ENCODE results near the gene NOVA2. TPM values are rescaled to one million over a fixed set of nuclear protein-coding genes. Genes with fewer than 3 reads are reported as not detected.

Gene NOVA2
- total and polyA plus RNA-seq, 9 of the 15 experiments (the other 6 are each of a cell fraction or from before 2014, with no cell fraction given): not detected

DNA sequence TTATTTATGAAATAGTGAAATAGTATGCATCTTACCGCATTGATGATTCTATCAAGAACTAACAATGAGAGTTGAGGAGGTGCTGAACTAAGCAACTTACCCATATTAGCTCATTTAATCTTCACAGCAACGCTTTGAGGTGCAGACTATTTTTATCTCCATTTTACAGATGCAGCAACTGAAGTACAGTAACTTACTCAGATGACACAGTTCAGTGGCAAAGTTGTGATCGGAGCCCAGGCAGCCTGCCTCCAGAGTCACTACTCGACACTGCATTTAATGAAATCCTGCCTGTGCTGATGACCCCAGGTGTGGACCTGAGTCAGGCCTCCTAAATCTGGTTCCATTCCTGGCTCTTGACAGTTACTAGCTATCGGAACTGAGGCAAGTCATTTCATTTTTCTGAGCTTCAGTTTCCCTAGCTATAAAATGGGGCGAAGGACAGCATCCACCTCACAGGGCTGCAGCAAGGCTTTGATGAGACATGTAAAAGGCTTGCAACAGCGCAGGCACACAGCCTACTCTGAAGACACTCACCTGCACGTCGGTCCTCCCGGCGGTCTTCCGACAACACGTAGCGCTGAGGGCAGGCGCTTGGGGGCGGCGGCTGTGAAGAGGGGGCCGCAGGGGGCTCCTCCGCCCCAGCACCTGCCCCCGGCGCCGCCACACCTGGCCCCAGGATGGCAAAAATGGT, 72.8 kb downstream of the NOVA2 start:
- H3K27me3 ChIP-seq (ENCODE audit: control insufficient read depth in 2 of 2, insufficient read depth in 2 of 2, low read length in 2 of 2): no peaks in the 10 kb centered on the region
- FAIRE-seq (peak; percentile 66), ATAC-seq (no peak), DNase-seq (ENCODE audit: extremely low read depth in 1 of 4, low spot score in 3 of 4) (peak in 1 of 4 experiments; percentile 56)
- peaks cover 20% of the 10 kb centered on the region for H3K79me2 ChIP-seq (ENCODE audit: control insufficient read depth, insufficient read depth, low read length)
- H3K9me3 ChIP-seq (replicated peaks; ENCODE audit: control insufficient read depth, insufficient read depth, low read depth, low read length): no peaks in the 10 kb centered on the region
- peak overlapping the region; percentile 4; the same call in 1 of the 3 replicates for H3K27ac ChIP-seq (ENCODE audit: extremely low read depth, low read depth, low read length)
- H3K4me3 ChIP-seq: 0 out of 2 replicates have a peak overlapping the region, but pooled peaks have one; percentile 52
- WGBS (ENCODE audit: insufficient coverage, low coverage, missing lambda C conversion rate): 53% methylated on average over 15 of the region's 22 CpGs
- ChIA-PET CTCF (ENCODE audit: low intra/inter-chr PET ratio) (no interaction called here), POLR2A (interaction anchor here (0.8 to 1.7 kb wide), 3 partner anchors 10 to 13 kb away, joined by 3 to 4 read pairs (median 4); no protein-coding TSS in a partner anchor)
- in situ Hi-C loops (cut with MboI) (no loop called here), intact Hi-C loops (cut with micrococcal nuclease) (no loop called here)
- H3K36me3 ChIP-seq (ENCODE audit: control insufficient read depth, insufficient read depth, low read length): peaks cover 29% of the 10 kb centered on the region
- TF ChIP-seq CBFA2T3 (IDR thresholded peaks at IDR 0.05): 0 out of 2 replicates have a peak, but pooled peaks have one; percentile 30
- TF ChIP-seq SRSF9 (IDR thresholded peaks at IDR 0.05; ENCODE audit: borderline replicate concordance, low read depth, low read length): no peak
- TF ChIP-seq RBM25 (IDR thresholded peaks at IDR 0.05; ENCODE audit: low read depth, low read length, severe bottlenecking): peak; percentile 36
- TF ChIP-seq CREB3L1 (IDR thresholded peaks at IDR 0.05; ENCODE audit: borderline replicate concordance, low read depth): no peak
- peak; percentile 32; the same call in 1 of the 2 replicates for TF ChIP-seq BCOR (IDR thresholded peaks at IDR 0.05)
- 0 out of 6 replicates have a peak, but pooled peaks of 2 of the 3 experiments have one; percentile 1 to 3 for TF ChIP-seq CTCF (IDR thresholded peaks at IDR 0.05 in 2 of 3, conservative IDR thresholded peaks at IDR 0.05 in 1 of 3; ENCODE audit: insufficient read depth in 2 of 3, low read depth in 1 of 3, low read length in 3 of 3)
- TF ChIP-seq RBM14 (IDR thresholded peaks at IDR 0.05; ENCODE audit: borderline replicate concordance, insufficient read depth, low read depth, low read length): 0 out of 2 replicates have a peak, but pooled peaks have one; percentile 66
- no peaks in the 10 kb centered on the region for H3K9me1 ChIP-seq (ENCODE audit: control insufficient read depth, insufficient read depth, low read length)
- H3K4me2 ChIP-seq (ENCODE audit: insufficient read depth, low read length): peak overlapping the region; percentile 58
- H3K4me1 ChIP-seq (replicated peaks in 1 of 2; ENCODE audit: control insufficient read depth in 2 of 2, insufficient read depth in 2 of 2, low read length in 2 of 2): peaks cover 6 to 25% of the 10 kb centered on the region in 2 experiments; a peak in 4 of 5 replicates
- BruUV-seq (replicated peaks): no TSS peak
- H3K9ac ChIP-seq (ENCODE audit: insufficient read depth in 1 of 2, low read depth in 2 of 2, low read length in 2 of 2): peak overlapping the region in 1 of 2 experiments; percentile 94; a peak in 2 of 4 replicates
- no peak overlapping the region for H2AFZ ChIP-seq (ENCODE audit: low read depth, low read length)
- no peaks in the 10 kb centered on the region for H4K20me1 ChIP-seq (replicated peaks; ENCODE audit: control insufficient read depth, insufficient read depth, low read length)
